H1 (cell line): Measurements from ENCODE around the gene QSOX2. TPM values are rescaled to one million over a fixed set of nuclear protein-coding genes. Genes with fewer than 3 reads are reported as not detected.

Source experiments
- BRCA1 ChIP-seq: IDR thresholded peaks from 2 replicates; pipeline ENCODE4 v1.6.1; 2012; ENCODE audit warnings: low read depth, low read length, improper control_type of control experiment
- polyA plus RNA-seq, 7 experiments: library from polyadenylated mRNA; depleted of rRNA in 3 of 7; stranded (reverse) in 5 of 7; unstranded in 2 of 7; fragments of >200 nt in 5 of 7; fragments of 200-250 nt in 2 of 7; gene quantifications; 1 replicate in 5 of 7; 2 replicates in 1 of 7; 4 replicates in 1 of 7; pipeline versions ENCODE4 v1.2.1 to v1.2.3, GENCODE V29; 2011 to 2013; ENCODE audit warnings: missing spikeins in 2 of 7, mixed read lengths in 2 of 7
- total RNA-seq: library from RNA; stranded (reverse); fragmentation: NEBNext Ultra II Directional; extraction: Animal tissue kit (Norgen Biotek cat#: 25700); gene quantifications from 2 replicates; pipeline ENCODE4 v1.2.1, GENCODE V29; 2021
- TF ChIP-seq, protein P1 (sequence below): IDR thresholded peaks from 2 replicates; pipeline ENCODE4 v1.6.1; 2012; ENCODE audit warnings: inconsistent platforms

QSOX2 gene
- total and polyA plus RNA-seq, 2 of the 8 experiments (the other 6 are each of a cell fraction or from before 2014, with no cell fraction given): 18.0 to 28.6 TPM

DNA sequence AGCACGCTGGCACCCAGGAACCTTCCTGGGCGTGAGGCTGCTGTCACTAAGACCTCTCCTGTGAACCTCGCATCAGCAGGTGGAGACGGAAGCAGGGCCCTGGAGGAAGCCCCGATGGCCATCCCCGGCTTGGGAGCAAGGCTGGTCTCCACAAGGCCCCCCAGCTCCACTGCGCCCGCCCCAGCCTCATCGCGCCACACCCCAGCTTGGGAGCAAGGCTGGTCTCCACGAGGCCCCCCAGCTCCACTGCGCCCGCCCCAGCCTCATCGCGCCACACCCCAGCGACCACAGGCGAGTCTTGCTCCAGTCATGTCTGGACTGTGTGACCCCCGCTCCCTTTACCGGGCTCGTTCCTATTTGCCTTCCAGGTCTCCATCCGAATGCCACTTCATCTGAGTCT is 11.0 kb downstream of the QSOX2 start (continued):
- TF ChIP-seq, protein P1, sequence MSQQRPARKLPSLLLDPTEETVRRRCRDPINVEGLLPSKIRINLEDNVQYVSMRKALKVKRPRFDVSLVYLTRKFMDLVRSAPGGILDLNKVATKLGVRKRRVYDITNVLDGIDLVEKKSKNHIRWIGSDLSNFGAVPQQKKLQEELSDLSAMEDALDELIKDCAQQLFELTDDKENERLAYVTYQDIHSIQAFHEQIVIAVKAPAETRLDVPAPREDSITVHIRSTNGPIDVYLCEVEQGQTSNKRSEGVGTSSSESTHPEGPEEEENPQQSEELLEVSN: no peak
- no peak for TF ChIP-seq BRCA1
